Measurements from ENCODE around the gene ZNF419. TPM values are rescaled to one million over a fixed set of nuclear protein-coding genes. Genes with fewer than 3 reads are reported as not detected.
A peak's percentile ranks its signal among the peaks of the same experiment; 100 is the strongest.
"Not testable (repeated sequence)": the region's sequence is repeated elsewhere in the genome, so short reads cannot be mapped to it uniquely, and the experiment has no call there.

The ZNF419 gene
- total RNA-seq, 2 experiments from 2014 or later, result 9.8 to 11.4 TPM

DNA sequence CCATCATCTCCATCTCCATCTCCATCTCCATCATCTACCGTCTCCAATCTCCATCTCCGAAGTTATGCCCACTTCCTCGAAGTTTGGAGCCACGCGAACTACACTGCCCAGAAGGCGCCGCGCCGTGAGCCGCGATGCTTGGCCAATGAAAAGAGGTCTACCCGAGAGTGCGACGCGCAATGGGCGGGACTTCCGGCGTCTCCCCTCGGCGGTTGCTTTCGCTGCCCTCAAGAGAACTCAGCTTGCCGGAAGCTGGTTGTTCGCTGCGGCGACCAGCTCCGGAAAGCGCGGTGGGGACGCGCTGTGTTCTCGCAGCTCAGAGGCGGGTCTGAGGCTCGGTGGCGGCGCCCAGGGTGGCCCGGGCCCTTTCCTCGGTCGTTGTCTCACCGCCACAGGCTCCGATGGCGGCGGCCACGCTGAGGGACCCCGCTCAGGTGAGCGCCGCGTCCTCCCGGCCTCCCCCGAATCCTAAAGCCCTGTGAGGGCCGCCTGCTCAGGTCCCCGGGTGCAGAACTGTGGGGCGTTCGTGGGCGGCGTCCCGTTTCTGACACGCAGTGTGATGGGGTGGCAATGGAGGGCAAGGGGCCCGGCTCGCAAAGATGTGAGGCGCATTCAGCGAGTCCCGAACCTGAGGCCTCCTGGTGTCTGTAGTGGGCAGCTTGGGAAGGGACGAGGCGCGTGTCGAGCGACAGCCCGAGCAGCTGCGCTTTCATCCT lies 12.3 kb downstream of the ZNF419 start, which contains the start of gene ZNF773:
ZNF773 (plus strand) TSS at position 259 of the 716 bp plus-strand sequence; CDS start at position 402, 143 bp downstream.
- Mint-ChIP-seq H3K9me3 (peaks cover 48% of the 10 kb centered on the region), H3K4me1 (peaks cover 16% of the 10 kb centered on the region), H3K27ac (peak within 1 kb of the TSS; percentile 85), H3K36me3 (ENCODE audit: low read depth) (peaks cover 52% of the 10 kb centered on the region), H3K4me3 (peak within 1 kb of the TSS; percentile 78)
- peak; percentile 97 for DNase-seq
- H3K27me3 Mint-ChIP-seq, result not testable (repeated sequence)
- POLR2A ChIA-PET, result interaction anchor here (0.6 kb wide), 1 partner anchor 67 kb away, joined by 4 read pairs; no protein-coding TSS in a partner anchor
- CTCF ChIA-PET, result interaction anchor here (0.9 kb wide), 1 partner anchor 58 kb away, joined by 3 read pairs; no protein-coding TSS in a partner anchor

DNA sequence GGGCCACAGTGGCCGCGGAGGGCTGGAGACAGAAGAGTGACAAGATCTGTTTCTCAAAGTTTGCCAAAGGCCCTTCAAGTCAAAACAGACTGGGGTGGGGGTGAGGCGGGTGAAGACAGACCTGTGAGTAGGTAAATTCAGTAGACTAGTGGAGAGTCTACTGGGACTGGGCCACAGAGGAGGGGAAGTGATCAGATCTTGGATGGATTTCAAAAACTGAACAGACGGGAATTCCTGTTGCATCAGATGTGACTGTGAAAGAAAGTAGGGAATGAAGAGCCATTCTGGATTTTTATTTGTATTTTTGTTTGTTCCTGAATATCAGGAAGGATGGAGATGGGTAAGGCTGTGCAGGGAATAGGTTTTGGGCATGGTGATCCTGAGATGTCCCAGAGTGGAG lies 12.8 kb downstream of the ZNF419 start:
- Mint-ChIP-seq H3K27ac (peak overlapping the region; percentile 85), H3K36me3 (ENCODE audit: low read depth) (peaks cover 53% of the 10 kb centered on the region)
- CTCF ChIA-PET, result interaction anchor here (0.9 kb wide), 1 partner anchor 58 kb away, joined by 3 read pairs; no protein-coding TSS in a partner anchor

GRCh38 chr19:57506163-57506562 lies 18.6 kb downstream of the ZNF419 start:
- no peak overlapping the region for H3K27ac Mint-ChIP-seq
- H3K27me3 Mint-ChIP-seq, result no peaks in the 10 kb centered on the region
- peaks cover 3% of the 10 kb centered on the region for H3K4me1 Mint-ChIP-seq
- CTCF ChIA-PET, result no interaction called here
- H3K36me3 Mint-ChIP-seq (ENCODE audit: low read depth), result peaks cover 81% of the 10 kb centered on the region
- H3K4me3 Mint-ChIP-seq, result no peak overlapping the region
- H3K9me3 Mint-ChIP-seq, result peaks cover 57% of the 10 kb centered on the region
- DNase-seq, result no peak
- POLR2A ChIA-PET, result no interaction called here

More for the DNA sequence above, 12.8 kb downstream of the ZNF419 start:
- peaks cover 48% of the 10 kb centered on the region for H3K9me3 Mint-ChIP-seq
- H3K4me3 Mint-ChIP-seq, result peak overlapping the region; percentile 78
- POLR2A ChIA-PET, result interaction anchor here (0.6 kb wide), 1 partner anchor 66 kb away, joined by 4 read pairs; no protein-coding TSS in a partner anchor
- H3K27me3 Mint-ChIP-seq, DNase-seq: not testable (repeated sequence)
- H3K4me1 Mint-ChIP-seq, result peaks cover 16% of the 10 kb centered on the region

DNA sequence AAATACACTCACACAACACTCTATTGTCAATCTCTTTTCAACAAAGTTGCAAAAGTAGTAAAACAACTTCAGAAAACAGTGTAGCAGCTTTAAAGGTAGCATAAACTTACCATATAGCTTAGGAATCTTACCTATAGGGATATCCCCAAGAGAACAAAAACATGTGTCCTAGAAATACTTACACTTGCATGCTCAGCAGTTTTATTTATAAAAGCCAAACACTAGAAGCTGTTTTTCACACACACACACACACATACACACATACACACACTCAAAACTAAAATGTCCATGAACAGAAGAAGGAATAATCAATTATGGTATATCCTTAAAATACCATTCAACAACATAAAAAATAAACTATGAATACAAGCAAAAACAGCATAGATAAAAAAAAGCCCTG lies 23.9 kb downstream of the ZNF419 start:
- no peak overlapping the region for H3K27ac Mint-ChIP-seq
- no peaks in the 10 kb centered on the region for H3K27me3 Mint-ChIP-seq
- H3K36me3 Mint-ChIP-seq (ENCODE audit: low read depth), result peaks cover 69% of the 10 kb centered on the region
- ChIA-PET POLR2A (interaction anchor here (0.6 kb wide), 1 partner anchor 33 kb away, joined by 3 read pairs; no protein-coding TSS in a partner anchor), CTCF (no interaction called here)
- no peak overlapping the region for H3K4me3 Mint-ChIP-seq
- DNase-seq, result no peak
- H3K4me1 Mint-ChIP-seq, result no peaks in the 10 kb centered on the region
- peaks cover 66% of the 10 kb centered on the region for H3K9me3 Mint-ChIP-seq

DNA sequence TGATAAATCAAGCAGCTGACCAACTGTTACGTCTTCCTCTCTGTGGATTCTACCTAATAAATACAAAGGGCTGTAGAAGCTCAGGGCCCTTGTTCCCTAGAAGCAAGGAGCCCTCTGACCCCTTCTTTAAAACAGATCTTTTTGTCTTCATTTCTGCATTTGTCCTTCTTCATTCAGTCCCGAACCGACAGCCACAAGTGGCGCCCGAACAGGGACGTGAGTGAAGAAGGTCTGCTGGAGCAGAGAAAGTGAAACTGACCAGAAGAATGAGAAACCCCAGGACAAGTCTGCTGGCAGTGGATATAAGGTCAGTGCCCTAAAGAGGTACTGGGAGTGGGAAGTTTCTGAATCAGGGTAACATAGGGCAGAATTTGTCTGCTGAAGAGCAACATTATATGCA lies 25.3 kb downstream of the ZNF419 start:
- peaks cover 68% of the 10 kb centered on the region for H3K9me3 Mint-ChIP-seq
- H3K27me3 Mint-ChIP-seq, result no peaks in the 10 kb centered on the region
- ChIA-PET POLR2A (no interaction called here), CTCF (interaction anchor here (0.7 kb wide), 1 partner anchor 473 kb away, joined by 3 read pairs; no protein-coding TSS in a partner anchor)
- no peak overlapping the region for H3K27ac Mint-ChIP-seq
- no peak for DNase-seq
- H3K4me3 Mint-ChIP-seq, result no peak overlapping the region
- peaks cover 64% of the 10 kb centered on the region for H3K36me3 Mint-ChIP-seq (ENCODE audit: low read depth)
- H3K4me1 Mint-ChIP-seq, result no peaks in the 10 kb centered on the region

GRCh38 chr19:57515255-57515654 lies 27.7 kb downstream of the ZNF419 start:
- no peak overlapping the region for H3K27ac Mint-ChIP-seq
- POLR2A ChIA-PET, result interaction anchor here (0.6 kb wide), 1 partner anchor 162 kb away, joined by 4 read pairs; no protein-coding TSS in a partner anchor
- DNase-seq, result no peak
- H3K4me3 Mint-ChIP-seq, result no peak overlapping the region
- H3K36me3 Mint-ChIP-seq (ENCODE audit: low read depth), result peaks cover 50% of the 10 kb centered on the region
- no peaks in the 10 kb centered on the region for H3K27me3 Mint-ChIP-seq
- H3K9me3 Mint-ChIP-seq, result peaks cover 62% of the 10 kb centered on the region
- CTCF ChIA-PET, result interaction anchor here (0.6 kb wide), 1 partner anchor 703 kb away, joined by 3 read pairs; no protein-coding TSS in a partner anchor
- H3K4me1 Mint-ChIP-seq, result no peaks in the 10 kb centered on the region

GRCh38 chr19:57518021-57518420 lies 30.5 kb downstream of the ZNF419 start:
- POLR2A ChIA-PET, H3K4me3 Mint-ChIP-seq, CTCF ChIA-PET, H3K27me3 Mint-ChIP-seq, H3K4me1 Mint-ChIP-seq, DNase-seq, H3K27ac Mint-ChIP-seq: not testable (repeated sequence)
- Mint-ChIP-seq H3K9me3 (peaks cover 58% of the 10 kb centered on the region), H3K36me3 (ENCODE audit: low read depth) (peaks cover 42% of the 10 kb centered on the region)

- H3K36me3 Mint-ChIP-seq (ENCODE audit: low read depth), result peaks cover 42% of the 10 kb centered on the region
- DNase-seq, result peak; percentile 92
- H3K4me1 Mint-ChIP-seq, result peaks cover 21% of the 10 kb centered on the region
- no peaks in the 10 kb centered on the region for H3K27me3 Mint-ChIP-seq
- ChIA-PET CTCF (interaction anchor here (0.6 kb wide), 2 partner anchors 20 to 121 kb away, joined by 3 read pairs; no protein-coding TSS in a partner anchor), POLR2A (no interaction called here)
- H3K9me3 Mint-ChIP-seq, result peaks cover 50% of the 10 kb centered on the region
- H3K27ac Mint-ChIP-seq, result peak within 1 kb of the TSS; percentile 92
- peak within 1 kb of the TSS; percentile 92 for H3K4me3 Mint-ChIP-seq
Observed at GRCh38 chr19:57527136-57527881, 39.8 kb downstream of the ZNF419 start, which contains the start of gene ZNF549. Gene ZNF549, plus strand, starts transcription at chr19:57527356. Its CDS starts 218 bp downstream, at chr19:57527574.

DNA sequence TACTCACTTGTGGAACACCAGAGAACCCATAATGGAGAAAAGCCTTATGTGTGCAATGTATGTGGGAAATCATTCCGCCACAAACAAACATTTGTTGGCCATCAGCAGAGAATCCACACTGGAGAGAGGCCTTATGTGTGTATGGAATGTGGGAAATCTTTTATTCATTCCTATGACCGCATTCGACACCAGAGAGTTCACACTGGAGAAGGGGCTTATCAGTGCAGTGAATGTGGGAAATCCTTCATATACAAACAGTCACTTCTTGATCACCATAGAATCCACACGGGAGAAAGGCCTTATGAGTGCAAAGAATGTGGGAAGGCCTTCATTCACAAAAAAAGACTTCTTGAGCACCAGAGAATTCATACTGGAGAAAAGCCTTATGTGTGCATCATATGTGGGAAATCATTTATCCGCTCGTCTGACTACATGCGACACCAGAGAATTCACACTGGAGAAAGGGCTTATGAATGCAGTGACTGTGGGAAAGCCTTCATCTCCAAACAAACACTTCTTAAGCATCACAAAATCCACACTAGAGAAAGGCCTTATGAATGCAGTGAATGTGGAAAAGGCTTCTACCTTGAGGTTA lies 50.5 kb downstream of the ZNF419 start:
- Mint-ChIP-seq H3K4me1 (no peaks in the 10 kb centered on the region), H3K36me3 (ENCODE audit: low read depth) (peaks cover 93% of the 10 kb centered on the region), H3K27me3 (no peaks in the 10 kb centered on the region), H3K27ac (no peak overlapping the region), H3K4me3 (no peak overlapping the region), H3K9me3 (peaks cover 78% of the 10 kb centered on the region)
- DNase-seq, result no peak
- ChIA-PET CTCF (no interaction called here), POLR2A (no interaction called here)

Other genes with a start within 250 kb of the ZNF419 start
- gene ZNF805, start 247.1 kb upstream of the ZNF419 start, total RNA-seq, result 10 to 100 TPM; 10.9 to 11.2 TPM
- gene ZNF460, start 207.3 kb upstream of the ZNF419 start, total RNA-seq, result 10 to 100 TPM; 41.3 to 45.0 TPM
- 1 to 10 TPM; 8.7 to 9.1 TPM for gene ZNF543, start 167.3 kb upstream of the ZNF419 start, total RNA-seq
- 1 to 10 TPM; 9.0 TPM for gene ZNF304, start 136.5 kb upstream of the ZNF419 start, total RNA-seq
- gene TRAPPC2B, start 124.2 kb upstream of the ZNF419 start, total RNA-seq, result 10 to 100 TPM in 1 of 2 experiments, 1 to 10 TPM in 1; 9.0 to 10.3 TPM
- gene ZNF547, start 124.2 kb upstream of the ZNF419 start, total RNA-seq, result 1 to 10 TPM; 4.6 TPM
- 10 to 100 TPM; 29.1 to 31.8 TPM for gene ZNF548, start 97.9 kb upstream of the ZNF419 start, total RNA-seq
- 10 to 100 TPM; 14.3 to 15.7 TPM for gene ZNF17, start 76.6 kb upstream of the ZNF419 start, total RNA-seq
- gene ZNF749, start 52.4 kb upstream of the ZNF419 start, total RNA-seq, result 10 to 100 TPM; 11.2 to 12.5 TPM
- under 1 TPM; 0.15 to 0.21 TPM for gene VN1R1, start 30.6 kb upstream of the ZNF419 start, total RNA-seq
- 1 to 10 TPM; 9.0 to 9.2 TPM for gene ZNF772, start 10.2 kb upstream of the ZNF419 start, total RNA-seq
- 10 to 100 TPM; 10.6 to 11.0 TPM for gene ZNF773, start 12.2 kb downstream of the ZNF419 start, total RNA-seq
- 1 to 10 TPM; 9.0 to 9.1 TPM for gene ZNF549, start 39.6 kb downstream of the ZNF419 start, total RNA-seq
- 10 to 100 TPM; 12.6 to 16.0 TPM for gene ZNF550, start 72.1 kb downstream of the ZNF419 start, total RNA-seq
- gene ZNF416, start 91.2 kb downstream of the ZNF419 start, total RNA-seq, result 1 to 10 TPM; 7.2 to 7.8 TPM
- 1 to 10 TPM; 8.2 to 8.4 TPM for gene ZIK1, start 96.4 kb downstream of the ZNF419 start, total RNA-seq
- gene ZNF530, start 112.1 kb downstream of the ZNF419 start, total RNA-seq, result 10 to 100 TPM; 10.3 to 12.1 TPM
- gene ZNF134, start 126.5 kb downstream of the ZNF419 start, total RNA-seq, result 10 to 100 TPM; 13.7 to 15.4 TPM
- gene ZNF211, start 145.4 kb downstream of the ZNF419 start, total RNA-seq, result 10 to 100 TPM; 16.5 to 17.9 TPM
- not detected for gene ZSCAN4, start 181.2 kb downstream of the ZNF419 start, total RNA-seq
- gene ZNF551, start 194.2 kb downstream of the ZNF419 start, total RNA-seq, result 10 to 100 TPM; 13.4 to 16.2 TPM
- 1 to 10 TPM; 5.0 to 5.8 TPM for gene ZNF154, start 221.5 kb downstream of the ZNF419 start, total RNA-seq
- gene ZNF671, start 239.9 kb downstream of the ZNF419 start, total RNA-seq, result 10 to 100 TPM; 13.9 to 14.4 TPM

Data from activated CD4-positive, alpha-beta T cell treated with anti-CD3 and anti-CD28 coated beads, Interleukin-2, amount 10 ng/mL, durations not matched to agents 7 days and 5 days (primary cell).